HuH-7 (cell line): ENCODE results near the gene TMEM62.
"Not testable (repeated sequence)": the region's sequence is repeated elsewhere in the genome, so short reads cannot be mapped to it uniquely, and the experiment has no call there.

Experiments
- DNase-seq: peaks from one replicate; pipeline ENCODE4 v3.0.0; 2011; ENCODE audit warnings: low spot score

TMEM62 gene

DNA sequence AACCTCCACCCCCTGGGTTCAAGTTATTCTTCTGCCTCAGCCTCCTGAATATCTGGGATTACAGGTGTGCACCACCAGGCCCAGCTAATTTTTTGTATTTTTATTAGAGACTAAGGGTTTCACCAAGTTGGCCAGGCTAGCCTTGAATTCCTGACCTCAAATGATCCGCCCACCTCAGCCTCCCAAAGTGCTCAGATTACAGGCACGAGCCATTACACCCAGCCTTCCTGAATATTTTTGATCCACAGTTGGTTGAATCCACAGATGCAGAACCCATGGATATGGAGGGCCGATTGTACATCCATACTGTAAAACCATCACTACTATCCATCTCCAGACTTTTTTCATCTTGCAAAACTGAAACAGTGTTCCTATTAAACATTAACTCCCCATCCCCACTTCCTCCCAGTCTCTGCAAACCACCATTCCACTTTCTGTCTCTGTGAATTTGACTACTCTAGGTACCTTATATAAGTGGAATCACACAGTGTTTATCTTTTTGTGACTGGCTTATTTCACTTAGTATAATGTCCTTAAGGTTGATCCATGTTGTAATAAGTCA is 8.2 kb upstream of the TMEM62 start:
- no peak for DNase-seq

DNA sequence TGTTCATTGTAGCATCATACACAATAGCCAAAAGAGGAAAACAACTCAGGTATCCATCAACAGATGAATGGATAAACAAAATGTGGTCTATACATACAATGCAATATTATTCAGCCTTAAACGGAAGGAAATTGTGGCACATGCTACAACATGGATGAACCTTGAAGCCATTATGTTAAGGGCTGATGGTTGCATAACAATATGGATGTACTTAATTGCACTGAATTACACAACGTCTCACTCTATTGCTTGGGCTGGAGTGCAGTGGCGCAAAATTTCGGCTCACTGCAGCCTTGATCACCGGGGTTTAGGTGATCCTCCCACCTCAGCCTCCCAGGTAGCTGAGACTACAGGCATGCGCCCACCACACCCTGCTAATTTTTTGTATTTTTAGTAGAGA is 7.0 kb upstream of the TMEM62 start:
- no peak for DNase-seq

DNA sequence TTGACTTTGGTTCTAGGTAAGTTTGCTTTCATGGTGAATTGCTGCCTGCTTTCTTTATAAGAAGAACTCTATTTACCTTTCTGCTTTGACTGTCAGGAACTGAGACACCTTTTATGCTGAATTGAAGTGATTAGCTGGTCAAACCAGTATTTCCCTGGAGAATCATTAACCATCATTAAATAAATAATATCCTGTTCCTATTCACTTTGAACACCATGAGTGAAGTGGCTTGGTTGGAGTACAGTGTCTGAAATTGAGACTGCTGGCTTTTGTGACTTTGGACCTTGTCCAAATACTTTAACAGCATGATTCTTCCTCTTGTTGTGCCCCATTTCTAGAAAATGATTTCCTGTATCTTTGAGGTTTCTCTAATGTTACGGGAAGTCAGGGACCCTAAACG is 5.6 kb upstream of the TMEM62 start:
- no peak for DNase-seq

GRCh38 chr15:43128174-43128979 is 5.0 kb upstream of the TMEM62 start:
- DNase-seq = not testable (repeated sequence)

DNA sequence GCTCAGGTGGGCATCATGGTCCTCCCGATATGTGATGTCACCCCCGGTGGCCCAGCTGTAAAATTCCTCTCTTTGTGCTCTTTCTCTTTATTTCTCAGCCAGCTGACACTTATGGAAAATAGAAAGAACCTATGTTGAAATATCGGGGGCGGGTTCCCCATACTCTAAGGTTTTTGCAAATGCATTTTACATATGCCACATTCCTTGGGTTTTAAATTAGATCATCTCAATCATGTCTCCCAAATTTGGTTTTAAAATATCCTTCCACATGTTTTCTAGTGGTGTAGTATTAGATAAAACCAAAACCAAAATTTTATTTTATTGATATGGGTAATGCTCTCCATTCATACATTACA is 4.4 kb upstream of the TMEM62 start:
- DNase-seq = no peak

- no peak for DNase-seq
Observed at GRCh38 chr15:43132830-43133429, 456 bp upstream of the TMEM62 start.

DNA sequence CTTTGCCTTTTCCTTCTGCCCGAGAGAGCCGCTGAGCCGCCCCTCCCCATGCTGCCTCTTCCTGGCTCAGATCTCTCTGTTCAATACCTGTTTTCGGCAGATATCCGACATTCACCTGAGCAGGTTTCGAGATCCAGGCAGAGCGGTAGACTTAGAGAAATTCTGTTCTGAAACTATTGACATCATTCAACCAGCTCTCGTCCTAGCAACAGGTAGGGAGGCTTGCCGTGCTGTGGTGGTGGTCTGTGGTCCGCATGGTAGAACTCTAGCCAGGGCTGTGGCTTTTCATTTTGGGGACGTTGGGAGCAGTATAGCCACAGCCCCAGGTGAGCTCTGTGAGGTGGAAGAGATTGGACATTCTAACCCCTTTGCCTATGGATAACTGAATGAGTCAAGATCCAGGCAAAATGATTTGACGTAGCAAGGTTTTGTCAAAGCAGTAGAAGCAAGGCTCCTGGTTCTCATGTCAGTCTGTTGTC is 810 bp downstream of the TMEM62 start:
- no peak for DNase-seq

- DNase-seq = no peak
Observed at GRCh38 chr15:43135351-43135750, 2.0 kb downstream of the TMEM62 start.

- DNase-seq = no peak
Observed at GRCh38 chr15:43143203-43143941, 10.0 kb downstream of the TMEM62 start.

- DNase-seq = no peak
Observed at GRCh38 chr15:43144512-43144911, 11.1 kb downstream of the TMEM62 start.

- DNase-seq = no peak
Observed at GRCh38 chr15:43146184-43146583, 12.8 kb downstream of the TMEM62 start.

DNA sequence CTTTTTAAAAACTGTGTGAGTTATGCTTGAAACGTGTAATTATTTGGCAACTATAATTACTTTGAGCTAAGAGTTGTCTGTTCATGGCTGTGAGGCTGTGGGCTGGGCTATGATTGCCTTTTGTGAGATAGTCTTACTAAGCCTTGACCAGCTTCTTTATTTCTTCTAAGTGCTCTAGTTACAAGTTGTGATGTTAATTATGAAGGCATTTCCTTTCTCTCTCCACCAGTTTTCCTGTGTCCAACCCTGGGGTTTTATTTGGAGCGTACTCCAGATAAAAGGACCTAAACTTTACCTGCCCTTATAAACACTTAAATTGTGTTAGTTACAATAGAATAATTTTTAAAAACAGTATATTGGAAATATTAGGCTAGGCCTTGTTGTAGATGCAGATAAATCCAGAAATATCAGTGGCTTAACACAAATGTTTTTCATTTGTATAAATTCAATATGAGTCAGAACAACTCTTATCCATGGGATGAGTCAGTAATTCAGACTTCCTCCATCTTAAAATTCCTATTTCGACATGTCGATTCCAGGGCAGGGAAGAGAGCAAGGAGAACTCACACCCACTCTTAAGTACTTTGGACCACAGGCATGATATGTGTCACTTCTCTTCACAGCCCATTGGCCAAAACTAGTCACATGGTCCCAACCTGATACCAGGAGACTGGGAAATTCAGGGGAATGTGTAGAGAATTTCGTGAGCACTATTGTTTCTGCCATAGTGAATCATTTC is 17.0 kb downstream of the TMEM62 start:
- no peak for DNase-seq

- no peak for DNase-seq
Observed at GRCh38 chr15:43151688-43152087, 18.3 kb downstream of the TMEM62 start.

DNA sequence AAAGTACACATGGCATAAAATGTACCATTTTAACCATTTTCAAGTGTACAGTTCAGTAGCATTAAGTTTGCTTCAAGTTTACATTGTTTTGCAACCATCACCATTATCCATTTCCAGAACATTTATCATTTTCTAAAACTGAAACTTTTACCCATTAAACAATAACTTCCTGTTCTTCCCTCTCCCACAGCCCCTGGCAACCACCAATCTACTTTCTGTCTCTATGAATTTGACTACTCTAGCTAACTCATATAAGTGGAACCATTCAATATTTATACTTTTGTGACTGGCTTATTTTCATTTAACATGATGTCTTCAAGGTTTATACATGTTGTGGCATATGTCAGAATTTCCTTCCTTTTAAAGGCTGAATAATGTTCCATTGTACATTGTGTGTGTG is 19.9 kb downstream of the TMEM62 start:
- DNase-seq = no peak

GRCh38 chr15:43165801-43166325 is 32.5 kb downstream of the TMEM62 start:
- no peak for DNase-seq

DNA sequence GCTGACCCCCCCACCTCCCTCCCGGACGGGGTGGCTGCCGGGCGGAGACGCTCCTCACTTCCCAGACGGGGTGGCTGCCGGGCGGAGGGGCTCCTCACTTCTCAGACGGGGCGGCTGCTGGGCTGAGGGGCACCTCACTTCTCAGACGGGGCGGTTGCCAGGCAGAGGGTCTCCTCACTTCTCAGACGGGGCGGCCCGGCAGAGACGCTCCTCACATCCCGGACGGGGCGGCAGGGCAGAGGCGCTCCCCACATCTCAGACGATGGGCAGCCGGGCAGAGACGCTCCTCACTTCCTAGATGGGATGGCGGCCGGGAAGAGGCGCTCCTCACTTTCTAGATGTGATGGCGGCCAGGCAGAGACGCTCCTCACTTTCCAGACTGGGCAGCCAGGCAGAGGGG is 33.9 kb downstream of the TMEM62 start:
- DNase-seq = not testable (repeated sequence)

DNA sequence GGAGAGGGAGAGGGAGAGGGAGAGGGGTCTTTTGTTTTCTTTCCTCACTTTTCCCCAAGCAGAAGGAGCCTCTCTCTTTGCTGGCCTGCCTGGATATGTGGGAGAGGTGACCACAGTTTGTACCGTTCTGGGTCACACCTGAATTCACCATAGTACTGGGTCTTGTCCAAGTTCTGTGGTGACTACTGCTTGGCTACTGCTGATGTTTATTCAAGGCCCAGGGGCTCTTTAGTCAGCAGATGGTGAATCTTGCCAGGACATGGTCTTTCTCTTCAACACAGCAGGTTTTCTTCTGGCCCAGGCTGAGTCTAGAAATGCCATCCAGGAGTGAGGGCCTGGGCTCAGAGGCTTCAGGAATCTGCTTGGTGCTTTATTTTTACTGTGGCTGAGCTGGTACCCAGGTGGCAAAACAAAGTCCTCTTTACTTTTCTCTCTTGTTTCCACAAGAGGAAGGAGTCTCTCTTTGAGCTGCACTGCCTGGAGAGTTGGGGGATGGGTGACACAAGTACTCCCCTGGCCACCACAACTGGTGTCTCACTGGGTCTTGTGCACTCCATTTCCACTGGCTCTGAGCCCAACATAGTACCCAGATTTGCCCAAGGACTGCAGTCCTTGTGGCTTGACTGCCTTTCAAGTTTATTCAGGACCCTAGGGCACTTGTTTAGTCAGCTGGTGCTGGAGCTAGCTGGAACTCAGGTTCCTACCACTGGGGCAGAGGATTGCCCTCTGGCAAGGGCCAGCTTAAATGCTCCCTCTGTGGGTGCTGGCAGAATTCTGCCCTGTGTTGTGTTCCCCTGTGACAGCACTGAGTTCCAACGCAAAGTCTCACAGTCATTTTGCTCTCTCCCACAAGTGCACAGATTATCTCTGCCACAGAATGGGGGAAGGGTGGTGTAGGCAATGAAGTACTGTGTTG is 35.1 kb downstream of the TMEM62 start:
- no peak for DNase-seq

DNA sequence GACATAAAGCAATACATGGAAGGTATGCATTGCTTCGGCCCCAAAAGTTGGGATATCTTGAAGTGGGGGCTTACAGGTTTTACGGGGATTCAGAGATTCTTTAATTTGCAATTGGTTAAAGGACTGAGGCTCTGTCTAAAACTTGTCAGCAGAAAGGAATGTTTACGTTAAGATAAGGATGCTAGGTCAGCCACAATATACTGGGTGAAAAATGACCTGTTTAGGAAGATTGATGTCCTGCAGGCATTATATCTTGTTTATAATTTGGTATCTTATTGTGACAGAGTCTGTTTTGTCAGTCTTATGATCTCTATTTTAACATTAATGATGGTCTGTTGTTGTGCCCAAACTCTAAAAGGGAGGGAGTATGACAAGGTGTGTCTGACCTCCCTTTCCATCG is 36.5 kb downstream of the TMEM62 start:
- DNase-seq = no peak

DNA sequence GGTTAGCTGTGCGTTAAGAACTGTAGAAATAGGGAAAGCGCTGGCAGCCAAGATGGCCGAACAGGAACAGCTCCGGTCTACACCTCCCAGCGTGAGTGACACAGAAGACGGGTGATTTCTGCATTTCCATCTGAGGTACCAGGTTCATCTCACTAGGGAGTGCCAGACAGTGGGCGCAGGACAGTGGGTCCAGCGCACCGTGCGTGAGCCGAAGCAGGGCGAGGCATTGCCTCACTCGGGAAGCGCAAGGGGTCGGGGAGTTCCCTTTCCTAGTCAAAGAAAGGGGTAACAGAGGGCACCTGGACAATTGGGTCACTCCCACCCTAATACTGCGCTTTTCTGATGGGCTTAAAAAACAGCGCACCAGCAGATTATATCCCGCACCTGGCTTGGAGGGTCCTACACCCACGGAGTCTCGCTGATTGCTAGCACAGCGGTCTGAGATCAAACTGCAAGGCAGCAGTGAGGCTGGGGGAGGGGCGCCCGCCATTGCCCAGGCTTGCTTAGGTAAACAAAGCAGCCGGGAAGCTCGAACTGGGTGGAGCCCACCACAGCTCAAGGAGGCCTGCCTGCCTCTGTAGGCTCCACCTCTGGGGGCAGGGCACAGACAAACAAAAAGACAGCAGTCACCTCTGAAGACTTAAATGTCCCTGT is 42.4 kb downstream of the TMEM62 start:
- DNase-seq = not testable (repeated sequence)

- not testable (repeated sequence) for DNase-seq
Observed at GRCh38 chr15:43177147-43177546, 43.8 kb downstream of the TMEM62 start.
